Naive B cell (primary cell): Measurements from ENCODE around the gene TENT5A. TPM values are rescaled to one million over a fixed set of nuclear protein-coding genes. Genes with fewer than 3 reads are reported as not detected.

ENCODE experiments used
- ATAC-seq, 2 donors: fragments of 150-1000 bp; cut with Tn5 transposase; 2 replicates each; pipeline ENCODE4 v1.10.0; 2021; ENCODE audit warnings: low read depth in 2 of 2, mild to moderate bottlenecking in 2 of 2, moderate library complexity in 2 of 2
- DNase-seq: peaks from one replicate; pipeline ENCODE4 v3.0.0; 2022
- H3K27ac Mint-ChIP-seq, 6 donors: one replicate each; pipeline ENCODE4 v1.8.0; 2020 to 2022; ENCODE audit warnings: mild to moderate bottlenecking in 6 of 6, mixed read lengths in 6 of 6, moderate library complexity in 5 of 6, inconsistent platforms in 2 of 6
- H3K27me3 Mint-ChIP-seq, 3 donors: one replicate each; pipeline ENCODE4 v1.8.0; 2021 to 2022; ENCODE audit warnings: mixed read lengths in 3 of 3, mild to moderate bottlenecking in 1 of 3
- H3K36me3 Mint-ChIP-seq, 2 donors: one replicate each; pipeline ENCODE4 v1.8.0; 2020 to 2022; ENCODE audit warnings: mixed read lengths in 2 of 2, inconsistent platforms in 1 of 2, mild to moderate bottlenecking in 1 of 2
- H3K4me1 Mint-ChIP-seq, 3 donors: one replicate each; pipeline ENCODE4 v1.8.0; 2020 to 2022; ENCODE audit warnings: mixed read lengths in 3 of 3, inconsistent platforms in 1 of 3, mild to moderate bottlenecking in 1 of 3, moderate library complexity in 1 of 3
- H3K4me3 Mint-ChIP-seq, 8 donors: one replicate each; pipeline ENCODE4 v1.8.0; 2020 to 2022; ENCODE audit warnings: mild to moderate bottlenecking in 8 of 8, mixed read lengths in 8 of 8, moderate library complexity in 8 of 8, inconsistent platforms in 2 of 8
- H3K9me3 Mint-ChIP-seq, 7 donors: one replicate each; pipeline ENCODE4 v1.8.0; 2020 to 2022; ENCODE audit warnings: mixed read lengths in 7 of 7, mild to moderate bottlenecking in 5 of 7, inconsistent platforms in 2 of 7, moderate library complexity in 1 of 7
- polyA plus RNA-seq, 6 donors: library from polyadenylated mRNA; unstranded; fragments of 300-500 nt; fragmentation: Illumina TruSeq; gene quantifications; one replicate each; pipeline ENCODE4 v1.2.3, GENCODE V29; 2021; ENCODE audit warnings: low read depth in 6 of 6

TENT5A gene
- polyA plus RNA-seq, 6 donors from 2014 or later, result 8.4 to 16.7 (median 11.8) TPM

- no peak overlapping the region for H3K4me3 Mint-ChIP-seq
- DNase-seq (no peak), ATAC-seq (no peak)
- H3K9me3 Mint-ChIP-seq, result peaks cover 0 to 5% (median 2%) of the 10 kb centered on the region in 7 donors
- no peaks in the 10 kb centered on the region for H3K27me3 Mint-ChIP-seq
- H3K4me1 Mint-ChIP-seq, result peaks cover 6 to 15% (median 11%) of the 10 kb centered on the region in 3 donors
- H3K27ac Mint-ChIP-seq, result peak overlapping the region in 1 of 6 donors; percentile 10
- peaks cover 0 to 8% of the 10 kb centered on the region in 2 donors for H3K36me3 Mint-ChIP-seq
Measured at GRCh38 chr6:81739230-81740195, 13.0 kb downstream of the TENT5A start.

DNA sequence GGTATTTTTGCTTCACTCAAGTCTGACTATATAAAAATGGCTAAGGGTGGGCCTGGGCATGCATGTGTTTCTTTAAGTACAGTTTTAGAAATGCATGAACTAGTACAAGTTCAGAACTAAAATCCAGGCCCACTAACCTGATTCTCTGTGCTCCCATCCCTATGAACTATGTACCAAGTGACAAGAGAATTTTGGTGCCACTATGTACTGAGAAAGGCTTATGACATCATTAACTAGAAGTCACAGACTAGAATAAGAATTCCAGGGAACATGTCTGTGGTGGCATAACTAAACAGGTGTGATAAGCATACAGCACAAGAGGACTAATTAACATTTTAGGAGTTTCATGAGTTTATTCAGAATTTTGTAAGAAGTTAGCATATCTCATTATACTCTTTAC lies 16.1 kb downstream of the TENT5A start:
- Mint-ChIP-seq H3K36me3 (peaks cover 0 to 8% of the 10 kb centered on the region in 2 donors), H3K4me1 (no peaks in the 10 kb centered on the region), H3K4me3 (no peak overlapping the region), H3K27me3 (no peaks in the 10 kb centered on the region), H3K9me3 (peaks cover 0 to 5% (median 2%) of the 10 kb centered on the region in 7 donors), H3K27ac (no peak overlapping the region)
- no peak for DNase-seq
- ATAC-seq, result no peak

- no peaks in the 10 kb centered on the region for H3K4me1 Mint-ChIP-seq
Measured at GRCh38 chr6:81735756-81736380, 16.6 kb downstream of the TENT5A start.

GRCh38 chr6:81734500-81735150 lies 17.9 kb downstream of the TENT5A start:
- no peak for DNase-seq
- Mint-ChIP-seq H3K4me3 (no peak overlapping the region), H3K27ac (no peak overlapping the region), H3K9me3 (peaks cover 0 to 5% (median 2%) of the 10 kb centered on the region in 7 donors), H3K27me3 (no peaks in the 10 kb centered on the region), H3K36me3 (peaks cover 0 to 8% of the 10 kb centered on the region in 2 donors), H3K4me1 (no peaks in the 10 kb centered on the region)
- ATAC-seq, result no peak

More at GRCh38 chr6:81735756-81736380, 16.6 kb downstream of the TENT5A start:
- no peaks in the 10 kb centered on the region for H3K27me3 Mint-ChIP-seq
- H3K9me3 Mint-ChIP-seq, result peaks cover 0 to 5% (median 2%) of the 10 kb centered on the region in 7 donors
- H3K27ac Mint-ChIP-seq, result no peak overlapping the region
- no peak for ATAC-seq
- no peak for DNase-seq
- peaks cover 0 to 8% of the 10 kb centered on the region in 2 donors for H3K36me3 Mint-ChIP-seq
- H3K4me3 Mint-ChIP-seq, result no peak overlapping the region

GRCh38 chr6:81734081-81734480 lies 18.4 kb downstream of the TENT5A start:
- DNase-seq, result no peak
- no peak for ATAC-seq
- Mint-ChIP-seq H3K36me3 (peaks cover 0 to 8% of the 10 kb centered on the region in 2 donors), H3K9me3 (peaks cover 0 to 5% (median 2%) of the 10 kb centered on the region in 7 donors), H3K27me3 (no peaks in the 10 kb centered on the region), H3K27ac (no peak overlapping the region), H3K4me1 (no peaks in the 10 kb centered on the region), H3K4me3 (no peak overlapping the region)

DNA sequence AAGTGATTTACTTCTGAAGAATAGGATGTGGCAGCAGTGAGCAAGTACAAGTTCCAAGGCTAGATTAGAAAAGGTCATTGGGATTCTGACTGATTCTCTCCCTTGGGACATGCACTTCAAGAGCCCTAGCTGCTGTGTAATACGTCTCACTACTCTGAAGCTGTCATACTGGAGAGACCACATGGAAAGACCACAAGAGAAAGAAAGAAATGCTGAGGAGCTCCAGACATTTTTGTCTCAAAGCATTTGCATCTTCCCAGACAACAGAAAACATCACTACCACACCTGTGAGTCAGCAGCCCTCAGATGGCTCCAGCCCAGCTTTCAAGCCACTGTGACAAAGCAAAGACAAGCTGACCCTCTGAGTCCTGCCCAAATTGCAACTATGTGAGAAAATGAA lies 20.7 kb downstream of the TENT5A start:
- Mint-ChIP-seq H3K36me3 (peaks cover 0 to 8% of the 10 kb centered on the region in 2 donors), H3K4me3 (no peak overlapping the region), H3K27me3 (peaks cover 0 to 4% (median 0%) of the 10 kb centered on the region in 3 donors), H3K4me1 (no peaks in the 10 kb centered on the region), H3K27ac (no peak overlapping the region), H3K9me3 (peaks cover 0 to 5% (median 2%) of the 10 kb centered on the region in 7 donors)
- ATAC-seq (no peak), DNase-seq (no peak)

GRCh38 chr6:81727876-81728517 lies 24.5 kb downstream of the TENT5A start:
- Mint-ChIP-seq H3K9me3 (no peaks in the 10 kb centered on the region), H3K4me3 (no peak overlapping the region), H3K27me3 (peaks cover 0 to 4% (median 0%) of the 10 kb centered on the region in 3 donors), H3K36me3 (no peaks in the 10 kb centered on the region), H3K27ac (peak overlapping the region in 2 of 6 donors; percentile 0 to 19), H3K4me1 (no peaks in the 10 kb centered on the region)
- DNase-seq (no peak), ATAC-seq (no peak)

- Mint-ChIP-seq H3K4me1 (peaks cover 7 to 11% (median 9%) of the 10 kb centered on the region in 3 donors), H3K27me3 (peaks cover 0 to 4% (median 0%) of the 10 kb centered on the region in 3 donors), H3K4me3 (no peak overlapping the region), H3K9me3 (no peaks in the 10 kb centered on the region), H3K27ac (peak overlapping the region in 1 of 6 donors; percentile 15), H3K36me3 (no peaks in the 10 kb centered on the region)
- DNase-seq, result no peak
- ATAC-seq, result no peak
Measured at GRCh38 chr6:81725127-81725526, 27.4 kb downstream of the TENT5A start.

- no peaks in the 10 kb centered on the region for H3K9me3 Mint-ChIP-seq
- no peaks in the 10 kb centered on the region for H3K36me3 Mint-ChIP-seq
- H3K27me3 Mint-ChIP-seq, result no peaks in the 10 kb centered on the region
- no peak overlapping the region for H3K27ac Mint-ChIP-seq
- H3K4me3 Mint-ChIP-seq, result no peak overlapping the region
- ATAC-seq (no peak), DNase-seq (no peak)
- peaks cover 8 to 13% (median 12%) of the 10 kb centered on the region in 3 donors for H3K4me1 Mint-ChIP-seq
Measured at GRCh38 chr6:81722506-81723223, 29.8 kb downstream of the TENT5A start.

GRCh38 chr6:81720427-81720826 lies 32.1 kb downstream of the TENT5A start:
- no peaks in the 10 kb centered on the region for H3K9me3 Mint-ChIP-seq
- no peaks in the 10 kb centered on the region for H3K27me3 Mint-ChIP-seq
- no peak overlapping the region for H3K4me3 Mint-ChIP-seq
- H3K27ac Mint-ChIP-seq, result peak overlapping the region in 1 of 6 donors; percentile 19
- H3K4me1 Mint-ChIP-seq, result peaks cover 8 to 13% (median 12%) of the 10 kb centered on the region in 3 donors
- DNase-seq, result no peak
- no peaks in the 10 kb centered on the region for H3K36me3 Mint-ChIP-seq
- no peak for ATAC-seq

DNA sequence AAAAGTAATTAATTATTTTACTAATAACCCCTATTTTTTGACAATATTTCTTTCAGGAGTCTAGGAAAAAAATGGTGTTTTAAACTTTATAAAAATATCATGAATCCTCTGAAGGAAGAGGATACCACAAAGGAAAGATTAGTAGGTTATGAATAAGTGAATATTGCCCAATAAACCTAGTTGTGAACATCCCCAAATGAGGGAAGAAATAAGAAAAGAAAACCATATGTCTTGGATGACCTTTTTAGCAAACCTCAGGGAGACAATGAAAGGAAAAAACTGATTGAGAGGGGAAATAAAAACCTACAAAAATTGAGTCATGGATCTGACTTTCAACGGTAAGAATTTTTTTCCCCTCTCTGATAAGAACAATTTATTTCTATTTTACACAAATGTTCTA lies 34.4 kb downstream of the TENT5A start:
- ATAC-seq (no peak), DNase-seq (no peak)
- Mint-ChIP-seq H3K27ac (no peak overlapping the region), H3K27me3 (no peaks in the 10 kb centered on the region), H3K36me3 (no peaks in the 10 kb centered on the region), H3K9me3 (no peaks in the 10 kb centered on the region), H3K4me1 (peaks cover 8 to 13% (median 12%) of the 10 kb centered on the region in 3 donors), H3K4me3 (no peak overlapping the region)

DNA sequence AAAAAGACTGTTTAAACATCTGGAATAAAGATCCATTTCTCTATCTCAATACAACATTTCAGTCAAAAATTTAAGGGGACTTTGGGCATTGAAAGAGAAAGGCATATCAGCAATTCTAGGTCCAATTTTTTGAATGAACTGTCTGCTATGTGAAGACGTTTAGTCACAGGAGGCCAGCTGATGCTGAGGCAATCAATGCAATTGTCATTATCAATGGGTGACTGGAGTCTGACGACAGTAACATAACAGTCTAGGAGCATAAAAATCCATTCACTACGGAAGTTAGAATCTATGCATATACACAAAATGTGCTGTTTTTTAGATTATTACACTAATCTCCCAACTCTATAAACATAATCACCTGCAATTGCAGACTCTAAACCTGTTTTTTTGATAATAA lies 37.8 kb downstream of the TENT5A start:
- Mint-ChIP-seq H3K4me3 (no peak overlapping the region), H3K27me3 (peaks cover 0 to 3% (median 0%) of the 10 kb centered on the region in 3 donors), H3K9me3 (peaks cover 3 to 5% (median 4%) of the 10 kb centered on the region in 7 donors), H3K27ac (no peak overlapping the region), H3K4me1 (no peaks in the 10 kb centered on the region), H3K36me3 (no peaks in the 10 kb centered on the region)
- DNase-seq (no peak), ATAC-seq (no peak)
